Stomach smooth muscle (tissue), 2 donors: ENCODE measurements around the gene YWHAQ.

Source experiments
- H3K27ac ChIP-seq: one replicate; pipeline ENCODE4 v1.7.0; 2013; ENCODE audit warnings: mild to moderate bottlenecking, low read length, inconsistent platforms
- H3K27me3 ChIP-seq, 2 donors: one replicate each; pipeline ENCODE4 v1.7.0; 2013; ENCODE audit warnings: low read length in 2 of 2; ENCODE audit not compliant: insufficient read depth in 2 of 2, control insufficient read depth in 1 of 2
- H3K36me3 ChIP-seq, 2 donors: one replicate each; pipeline ENCODE4 v1.7.0; 2013; ENCODE audit warnings: low read length in 2 of 2; ENCODE audit not compliant: control insufficient read depth in 2 of 2, insufficient read depth in 2 of 2
- H3K4me1 ChIP-seq: one replicate; pipeline ENCODE4 v1.7.0; 2013; ENCODE audit warnings: low read length; ENCODE audit not compliant: control insufficient read depth, insufficient read depth
- H3K4me3 ChIP-seq, 2 donors: one replicate each; pipeline ENCODE4 v1.7.0; 2013; ENCODE audit warnings: low read length in 2 of 2
- H3K9ac ChIP-seq, 2 donors: one replicate each; pipeline ENCODE4 v1.7.0; 2013; ENCODE audit warnings: low read length in 2 of 2, mild to moderate bottlenecking in 1 of 2
- H3K9me3 ChIP-seq, 2 donors: one replicate each; pipeline ENCODE4 v1.7.0; 2013; ENCODE audit warnings: low read length in 2 of 2; ENCODE audit not compliant: control insufficient read depth in 2 of 2
- donor health status: healthy.
- donor health status: Pancreatic carcinoma.

YWHAQ gene

GRCh38 chr2:9655441-9656269 is 24.9 kb upstream of the YWHAQ start:
- peaks cover 4% of the 10 kb centered on the region for H3K4me1 ChIP-seq
- H3K4me3 ChIP-seq, result no peak overlapping the region
- H3K9me3 ChIP-seq, result no peaks in the 10 kb centered on the region
- H3K9ac ChIP-seq, result no peak overlapping the region
- no peaks in the 10 kb centered on the region for H3K36me3 ChIP-seq
- no peak overlapping the region for H3K27ac ChIP-seq
- H3K27me3 ChIP-seq, result no peaks in the 10 kb centered on the region

- H3K9ac ChIP-seq, result no peak overlapping the region
- H3K36me3 ChIP-seq, result no peaks in the 10 kb centered on the region
- H3K27ac ChIP-seq, result no peak overlapping the region
- H3K9me3 ChIP-seq, result no peaks in the 10 kb centered on the region
- H3K4me3 ChIP-seq, result no peak overlapping the region
- no peaks in the 10 kb centered on the region for H3K27me3 ChIP-seq
- H3K4me1 ChIP-seq, result peaks cover 4% of the 10 kb centered on the region
Measured at GRCh38 chr2:9654452-9655100, 23.8 kb upstream of the YWHAQ start.

GRCh38 chr2:9653485-9654271 is 22.9 kb upstream of the YWHAQ start:
- Histone ChIP-seq H3K9me3 (no peaks in the 10 kb centered on the region), H3K9ac (no peak overlapping the region), H3K27me3 (no peaks in the 10 kb centered on the region), H3K4me3 (no peak overlapping the region), H3K36me3 (no peaks in the 10 kb centered on the region), H3K4me1 (peaks cover 4% of the 10 kb centered on the region), H3K27ac (no peak overlapping the region)

- H3K27me3 ChIP-seq, result no peaks in the 10 kb centered on the region
- no peak overlapping the region for H3K9ac ChIP-seq
- peaks cover 4% of the 10 kb centered on the region for H3K4me1 ChIP-seq
- H3K9me3 ChIP-seq, result no peaks in the 10 kb centered on the region
- no peaks in the 10 kb centered on the region for H3K36me3 ChIP-seq
- no peak overlapping the region for H3K27ac ChIP-seq
- no peak overlapping the region for H3K4me3 ChIP-seq
Measured at GRCh38 chr2:9652898-9653479, 22.2 kb upstream of the YWHAQ start.

GRCh38 chr2:9652267-9652666 is 21.5 kb upstream of the YWHAQ start:
- Histone ChIP-seq H3K9ac (no peak overlapping the region), H3K4me1 (peaks cover 4% of the 10 kb centered on the region), H3K36me3 (no peaks in the 10 kb centered on the region), H3K4me3 (no peak overlapping the region), H3K27me3 (no peaks in the 10 kb centered on the region), H3K9me3 (no peaks in the 10 kb centered on the region), H3K27ac (no peak overlapping the region)

- Histone ChIP-seq H3K36me3 (no peaks in the 10 kb centered on the region), H3K27ac (no peak overlapping the region), H3K27me3 (no peaks in the 10 kb centered on the region), H3K4me1 (peaks cover 4% of the 10 kb centered on the region), H3K9me3 (no peaks in the 10 kb centered on the region), H3K9ac (no peak overlapping the region), H3K4me3 (no peak overlapping the region)
Measured at GRCh38 chr2:9650119-9650821, 19.5 kb upstream of the YWHAQ start.

- Histone ChIP-seq H3K9me3 (no peaks in the 10 kb centered on the region), H3K4me1 (peaks cover 2% of the 10 kb centered on the region), H3K27ac (no peak overlapping the region), H3K9ac (no peak overlapping the region), H3K36me3 (no peaks in the 10 kb centered on the region), H3K4me3 (no peak overlapping the region), H3K27me3 (no peaks in the 10 kb centered on the region)
Measured at GRCh38 chr2:9649261-9649660, 18.5 kb upstream of the YWHAQ start.

- Histone ChIP-seq H3K9me3 (no peaks in the 10 kb centered on the region), H3K36me3 (no peaks in the 10 kb centered on the region), H3K27me3 (no peaks in the 10 kb centered on the region), H3K27ac (no peak overlapping the region), H3K4me3 (no peak overlapping the region), H3K9ac (no peak overlapping the region), H3K4me1 (no peaks in the 10 kb centered on the region)
Measured at GRCh38 chr2:9648821-9649220, 18.0 kb upstream of the YWHAQ start.

- Histone ChIP-seq H3K9me3 (no peaks in the 10 kb centered on the region), H3K4me3 (no peak overlapping the region), H3K4me1 (no peaks in the 10 kb centered on the region), H3K36me3 (no peaks in the 10 kb centered on the region), H3K9ac (no peak overlapping the region), H3K27me3 (no peaks in the 10 kb centered on the region), H3K27ac (no peak overlapping the region)
Measured at GRCh38 chr2:9647884-9648283, 17.1 kb upstream of the YWHAQ start.
